Ovary (tissue), 3 donors: ENCODE data around the gene FOSL2.

Experiments
- EP300 ChIP-seq: sonication (generic); formaldehyde crosslinking; IDR thresholded peaks from one replicate; pipeline ENCODE4 v1.6.1; 2017; ENCODE audit warnings: antibody characterized with exemption
- POLR2A ChIP-seq: fragments of 450-650 bp; IDR thresholded peaks from one replicate; pipeline ENCODE4 v1.6.1; 2017; ENCODE audit warnings: antibody characterized with exemption, mild to moderate bottlenecking, moderate library complexity
- TF ChIP-seq, protein P1 (sequence below), 3 donors: fragments of 450-650 bp in 2 of 3; fragments of 200-600 bp in 1 of 3; IDR thresholded peaks; one replicate each; pipeline versions ENCODE4 v1.5.1 to v1.8.0; 2016 to 2022; ENCODE audit warnings: antibody characterized with exemption in 3 of 3, mild to moderate bottlenecking in 1 of 3
- donor health status: DM: no; HTN: no; CAD: no.

DNA sequence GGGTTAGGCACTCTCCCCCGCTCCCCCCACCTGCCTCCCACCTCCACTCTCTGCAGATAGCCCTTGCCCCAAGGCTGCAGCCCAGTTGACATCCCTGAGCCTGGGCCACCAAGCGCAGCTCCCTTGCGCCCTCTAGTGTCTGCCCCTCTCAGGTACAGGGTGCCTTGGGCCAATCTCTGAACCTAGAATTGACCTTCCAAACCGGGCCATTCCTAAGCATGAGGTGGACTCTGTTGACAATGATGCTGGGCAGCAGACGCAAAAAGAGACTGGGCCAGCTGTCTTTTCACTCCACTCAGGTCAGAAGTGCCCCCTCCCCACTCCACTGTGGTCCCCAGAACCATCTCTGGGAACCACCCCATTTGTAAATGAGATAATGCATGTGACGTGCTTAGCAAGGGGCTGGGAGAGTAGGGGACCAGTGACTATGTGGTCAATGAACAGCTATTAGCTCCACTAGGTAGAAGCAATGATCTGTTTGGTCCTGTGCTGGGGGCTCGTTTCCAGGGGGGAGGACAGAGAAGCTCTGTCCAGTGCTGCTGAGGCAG, 60.0 kb downstream of the FOSL2 start:
- TF ChIP-seq, protein P1, sequence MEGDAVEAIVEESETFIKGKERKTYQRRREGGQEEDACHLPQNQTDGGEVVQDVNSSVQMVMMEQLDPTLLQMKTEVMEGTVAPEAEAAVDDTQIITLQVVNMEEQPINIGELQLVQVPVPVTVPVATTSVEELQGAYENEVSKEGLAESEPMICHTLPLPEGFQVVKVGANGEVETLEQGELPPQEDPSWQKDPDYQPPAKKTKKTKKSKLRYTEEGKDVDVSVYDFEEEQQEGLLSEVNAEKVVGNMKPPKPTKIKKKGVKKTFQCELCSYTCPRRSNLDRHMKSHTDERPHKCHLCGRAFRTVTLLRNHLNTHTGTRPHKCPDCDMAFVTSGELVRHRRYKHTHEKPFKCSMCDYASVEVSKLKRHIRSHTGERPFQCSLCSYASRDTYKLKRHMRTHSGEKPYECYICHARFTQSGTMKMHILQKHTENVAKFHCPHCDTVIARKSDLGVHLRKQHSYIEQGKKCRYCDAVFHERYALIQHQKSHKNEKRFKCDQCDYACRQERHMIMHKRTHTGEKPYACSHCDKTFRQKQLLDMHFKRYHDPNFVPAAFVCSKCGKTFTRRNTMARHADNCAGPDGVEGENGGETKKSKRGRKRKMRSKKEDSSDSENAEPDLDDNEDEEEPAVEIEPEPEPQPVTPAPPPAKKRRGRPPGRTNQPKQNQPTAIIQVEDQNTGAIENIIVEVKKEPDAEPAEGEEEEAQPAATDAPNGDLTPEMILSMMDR (IDR thresholded peaks at IDR 0.05) = peak; percentile 56 to 89 (median 88)
- TF ChIP-seq POLR2A (peak; percentile 25), EP300 (no peak)
